COR-L47 (cell line): Measurements from ENCODE around the gene ABCC11.
A peak's percentile ranks its signal among the peaks of the same experiment; 100 is the strongest.

Experiments used
- DNase-seq: peaks from one replicate; lab custom pipeline; 2025; lab: John Stamatoyannopoulos, UW

ABCC11 gene

GRCh38 chr16:48247311-48247710 is at the start of gene ABCC11:
Gene ABCC11 (minus strand): TSS chr16:48247539. CDS start chr16:48231921, 15,618 bp downstream.
- no peak for DNase-seq

DNA sequence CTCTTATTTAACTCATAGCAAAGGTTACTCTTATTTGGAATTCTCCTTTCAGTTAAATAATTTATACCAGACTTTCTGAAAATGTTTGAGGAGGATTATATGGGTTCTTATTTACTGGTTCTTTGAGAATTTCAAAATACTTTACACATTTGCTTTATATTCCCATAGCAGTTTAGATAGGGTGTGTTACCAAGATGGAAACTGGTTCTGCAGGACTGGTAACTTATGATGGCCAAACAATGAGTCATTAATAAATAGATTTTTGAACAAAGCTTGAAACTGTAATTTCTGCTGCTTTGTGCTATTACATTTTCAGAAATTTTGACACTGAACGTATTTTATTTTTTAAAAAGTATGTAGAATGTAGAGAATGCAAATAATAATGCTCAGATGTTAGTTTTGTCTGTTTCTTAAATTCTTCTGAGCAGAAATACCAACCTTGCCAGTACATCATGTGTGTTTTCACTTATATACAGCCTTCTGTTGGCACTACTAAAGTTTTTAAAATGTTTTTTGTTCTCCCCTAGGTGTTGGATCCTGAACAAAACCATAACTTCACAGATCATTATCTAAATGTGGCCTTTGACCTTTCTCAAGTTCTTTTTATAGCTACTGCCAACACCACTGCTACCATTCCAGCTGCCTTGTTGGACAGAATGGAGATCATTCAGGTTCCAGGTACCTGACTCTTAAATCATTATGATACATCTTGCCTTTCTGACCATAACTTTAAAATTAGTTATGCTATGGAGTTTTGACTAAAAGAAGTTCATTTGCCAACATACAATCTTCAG is 48.3 kb upstream of the ABCC11 start:
- DNase-seq, result no peak

DNA sequence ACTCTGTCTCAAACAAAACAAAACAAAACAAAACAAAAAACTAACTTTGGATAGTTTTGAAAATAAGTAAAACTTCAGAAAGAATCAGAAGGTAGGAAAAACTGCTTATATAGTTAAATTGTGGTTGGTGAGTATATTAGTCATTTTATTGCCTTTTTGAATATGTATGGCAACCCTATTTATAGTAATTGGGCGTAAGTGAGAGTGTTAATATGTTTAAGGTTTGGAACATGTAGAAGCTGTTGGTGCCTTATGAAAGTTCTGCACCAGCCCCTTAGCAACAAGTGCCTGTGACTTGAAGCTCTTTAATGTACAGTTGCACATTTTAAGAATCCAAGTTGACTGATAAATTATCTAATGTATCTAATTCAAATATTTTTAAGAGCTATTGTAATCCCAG is 47.4 kb upstream of the ABCC11 start:
- no peak for DNase-seq

- no peak for DNase-seq
These were observed 45.1 kb upstream of the ABCC11 start for GRCh38 chr16:48292452-48292851.

- DNase-seq, result no peak
These were observed 44.4 kb upstream of the ABCC11 start for GRCh38 chr16:48291754-48292153.

GRCh38 chr16:48291303-48291702 is 44.0 kb upstream of the ABCC11 start:
- DNase-seq, result no peak

DNA sequence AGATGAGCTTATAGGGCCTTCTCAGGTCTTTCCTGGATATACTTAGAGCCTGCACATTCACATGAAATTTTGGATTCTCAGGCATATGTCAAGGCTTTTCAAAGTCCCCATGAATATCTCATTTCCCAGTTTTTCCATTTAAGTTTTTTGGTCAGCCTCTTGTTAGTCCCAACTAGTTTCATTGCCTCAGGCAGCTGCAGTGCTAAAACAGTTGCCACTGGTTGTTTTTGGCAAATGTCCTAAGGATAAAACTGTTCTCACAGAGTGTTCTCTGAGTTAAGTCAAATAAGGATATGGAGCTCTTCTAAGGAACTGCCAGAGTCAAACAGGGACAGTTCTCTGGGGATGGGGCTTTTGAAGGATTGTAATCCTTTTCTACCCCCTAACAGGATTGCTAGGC is 39.9 kb upstream of the ABCC11 start:
- no peak for DNase-seq

DNA sequence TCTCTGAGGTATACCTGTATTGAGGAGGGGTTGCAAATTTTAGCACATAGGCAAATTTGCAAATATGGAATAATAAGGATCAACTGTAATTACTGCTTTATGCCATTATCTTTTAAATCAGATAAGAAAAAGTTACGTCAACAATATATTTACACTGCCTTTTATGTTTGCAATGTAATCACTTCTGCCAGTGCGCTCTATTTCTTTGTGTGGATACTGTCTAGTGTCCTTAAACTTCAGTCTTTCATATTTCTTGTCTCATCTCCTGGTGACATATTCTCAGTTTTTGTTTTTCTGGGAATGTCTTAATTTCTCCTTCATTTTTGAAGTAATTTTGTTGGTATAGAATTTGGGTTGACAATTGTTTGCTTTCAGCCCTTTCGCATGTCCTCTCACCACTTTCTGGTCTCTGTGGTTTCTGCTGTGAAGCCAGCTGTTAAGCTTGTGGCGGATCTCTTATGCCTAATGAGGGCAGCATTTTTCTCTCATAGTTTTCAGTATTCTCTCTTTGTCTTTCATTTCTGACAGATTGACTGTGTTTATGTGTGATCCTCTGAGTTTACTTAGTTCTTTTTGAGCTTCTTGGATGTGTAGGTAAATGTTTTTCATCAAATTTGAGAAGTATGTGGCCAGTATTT is 37.6 kb upstream of the ABCC11 start:
- DNase-seq, result no peak

DNA sequence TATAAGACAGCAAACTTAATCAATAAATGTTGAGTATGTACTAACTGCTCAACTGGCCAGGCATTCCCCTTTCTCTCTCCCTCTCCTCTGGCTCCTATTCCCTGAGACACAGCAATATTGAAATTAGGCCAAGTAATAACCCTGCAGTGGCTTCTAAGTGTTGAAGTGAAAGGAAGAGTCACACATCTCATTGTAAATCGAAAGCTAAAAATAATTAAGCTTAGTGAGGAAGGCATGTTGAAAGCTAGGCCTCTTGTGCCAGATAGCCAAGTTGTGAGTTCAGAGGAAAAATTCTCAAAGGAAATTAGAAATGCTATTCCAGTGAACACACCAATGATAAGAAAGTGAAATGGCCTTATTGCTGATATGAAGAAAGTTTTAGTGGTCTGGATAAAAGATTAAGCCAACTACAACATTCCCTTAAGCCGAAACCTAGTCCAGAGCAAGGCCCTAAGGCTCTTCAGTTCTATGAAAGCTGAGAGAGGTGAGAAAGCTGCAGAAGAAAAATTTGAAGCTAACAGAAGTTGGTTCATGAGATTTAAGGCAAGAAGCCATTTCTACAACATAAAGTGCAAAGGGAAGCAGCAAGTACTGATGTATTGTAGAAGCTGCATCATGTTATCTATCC is 35.4 kb upstream of the ABCC11 start:
- DNase-seq, result no peak

DNA sequence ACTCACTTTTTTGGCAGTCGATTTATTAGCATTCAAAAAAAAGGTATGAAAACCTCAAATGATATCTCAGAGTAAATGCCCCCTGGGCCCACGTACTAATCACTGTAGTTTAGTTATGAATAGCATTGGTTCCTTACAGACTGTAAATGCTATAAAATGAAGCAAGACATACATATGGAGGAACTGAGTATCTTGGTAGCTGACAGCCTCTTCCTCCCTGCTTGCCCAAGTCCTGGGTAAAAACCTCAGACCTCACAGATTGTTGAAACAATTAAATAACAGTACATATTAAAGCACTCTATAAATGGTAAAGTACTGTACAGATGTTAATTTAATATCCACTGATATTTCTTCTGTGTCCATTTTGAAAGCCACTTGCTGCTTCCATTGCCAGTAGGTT is 33.2 kb upstream of the ABCC11 start:
- DNase-seq, result no peak

GRCh38 chr16:48279199-48279598 is 31.9 kb upstream of the ABCC11 start:
- DNase-seq, result no peak

- peak; percentile 25 for DNase-seq
These were observed 29.8 kb upstream of the ABCC11 start for GRCh38 chr16:48277158-48277557.

DNA sequence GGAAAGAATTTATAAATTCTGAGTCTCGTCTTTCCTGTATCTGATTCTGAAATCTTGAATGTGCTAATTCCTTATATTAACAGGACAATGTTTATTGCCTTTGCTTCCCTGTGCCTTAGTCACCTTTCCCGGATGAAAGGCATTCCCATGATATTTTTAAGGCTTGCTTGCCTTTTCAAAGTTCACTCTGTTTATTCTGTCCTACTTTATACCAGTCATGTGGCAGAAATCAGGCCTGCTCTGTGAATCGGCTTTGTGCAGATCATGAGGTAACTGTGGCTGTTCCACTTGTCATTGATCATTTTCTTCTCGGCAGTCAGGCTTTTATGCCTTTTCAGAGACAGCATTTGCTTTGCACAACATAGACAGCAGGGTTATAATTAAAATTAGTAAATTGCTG is 28.8 kb upstream of the ABCC11 start:
- no peak for DNase-seq

DNA sequence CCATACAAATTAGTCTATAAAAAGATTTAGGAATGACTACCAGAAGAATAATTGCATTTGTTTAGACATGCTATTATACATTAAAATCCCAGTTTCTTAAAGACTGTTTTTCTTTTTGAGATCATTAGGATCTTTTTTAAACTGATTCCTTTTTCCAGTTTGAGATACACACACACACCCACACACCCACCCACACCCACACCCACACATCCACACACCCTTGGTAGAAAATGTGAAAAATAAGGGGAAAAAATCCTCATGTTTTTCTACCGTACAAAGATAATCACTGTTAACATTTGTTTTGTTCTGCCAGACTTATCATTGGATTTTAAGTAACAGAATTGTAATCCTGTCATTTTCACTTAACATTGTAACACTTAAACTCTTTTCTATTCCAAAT is 27.1 kb upstream of the ABCC11 start:
- DNase-seq, result no peak

GRCh38 chr16:48272837-48273421 is 25.6 kb upstream of the ABCC11 start:
- no peak for DNase-seq

GRCh38 chr16:48271728-48272127 is 24.4 kb upstream of the ABCC11 start:
- DNase-seq, result no peak

DNA sequence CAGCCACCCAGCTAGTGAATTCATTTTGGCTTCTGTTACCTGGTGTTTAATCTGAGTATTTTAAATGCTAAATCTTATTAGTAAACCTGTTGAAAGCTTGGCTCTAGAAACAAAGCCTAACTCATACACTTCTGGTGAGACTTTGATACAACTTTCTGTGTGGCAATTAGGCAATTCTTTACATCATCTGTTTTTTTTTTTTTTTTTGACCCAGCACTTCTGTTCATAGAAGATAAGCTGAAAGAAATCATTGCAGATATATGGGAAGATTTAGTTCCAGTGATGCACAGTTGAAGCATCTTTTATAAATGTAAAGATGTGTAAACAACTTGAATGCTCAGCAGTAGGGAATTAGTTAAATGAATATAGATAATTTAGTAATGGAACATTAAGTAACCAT is 21.7 kb upstream of the ABCC11 start:
- DNase-seq, result no peak

- no peak for DNase-seq
These were observed 15.3 kb upstream of the ABCC11 start for GRCh38 chr16:48262631-48263030.

DNA sequence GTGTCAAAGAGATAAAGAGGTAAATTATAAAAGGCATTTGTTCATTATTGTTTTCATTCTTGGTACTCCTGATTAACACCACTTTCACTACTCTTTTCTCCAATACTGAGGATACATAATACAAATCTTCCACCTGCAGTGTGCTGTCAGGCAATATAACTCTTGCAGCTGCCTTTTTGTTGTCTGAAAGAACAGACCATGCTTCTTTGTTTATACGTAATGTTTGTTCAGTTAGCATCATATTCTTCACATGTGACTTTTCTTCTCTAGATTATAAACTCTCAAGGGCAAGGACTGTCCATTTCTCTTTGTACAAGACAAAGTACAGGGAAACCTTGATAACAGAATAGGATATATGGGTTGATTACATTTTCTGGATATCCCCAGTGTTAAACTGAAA is 14.2 kb upstream of the ABCC11 start:
- DNase-seq, result no peak

DNA sequence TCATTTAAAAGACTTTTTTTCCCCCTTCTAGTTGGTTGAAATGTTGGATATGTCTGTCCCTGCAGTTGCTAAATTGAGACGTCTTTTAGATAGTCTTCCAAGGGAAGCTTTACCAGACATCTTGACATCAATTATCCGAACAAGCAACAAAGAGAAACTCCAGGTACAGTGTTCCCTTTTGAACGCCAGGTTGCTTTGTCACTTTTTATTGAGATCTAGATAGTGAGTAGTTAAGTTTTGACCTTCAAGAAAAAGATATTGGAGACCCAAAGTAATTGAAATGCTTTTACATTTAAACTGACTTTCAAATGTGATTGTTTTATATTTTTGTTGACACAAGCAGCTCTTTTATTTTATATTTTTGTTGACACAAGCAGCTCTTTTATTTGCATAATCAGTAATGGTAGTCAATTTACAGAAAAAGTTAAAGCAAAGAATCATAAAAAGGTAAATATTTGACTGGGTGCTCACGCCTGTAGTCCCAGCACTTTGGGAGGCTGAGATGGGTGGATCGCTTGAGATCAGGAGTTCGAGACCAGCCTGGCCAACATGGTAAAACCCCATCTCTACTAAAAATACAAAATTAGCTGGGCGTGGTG is 9.3 kb upstream of the ABCC11 start:
- DNase-seq, result no peak

DNA sequence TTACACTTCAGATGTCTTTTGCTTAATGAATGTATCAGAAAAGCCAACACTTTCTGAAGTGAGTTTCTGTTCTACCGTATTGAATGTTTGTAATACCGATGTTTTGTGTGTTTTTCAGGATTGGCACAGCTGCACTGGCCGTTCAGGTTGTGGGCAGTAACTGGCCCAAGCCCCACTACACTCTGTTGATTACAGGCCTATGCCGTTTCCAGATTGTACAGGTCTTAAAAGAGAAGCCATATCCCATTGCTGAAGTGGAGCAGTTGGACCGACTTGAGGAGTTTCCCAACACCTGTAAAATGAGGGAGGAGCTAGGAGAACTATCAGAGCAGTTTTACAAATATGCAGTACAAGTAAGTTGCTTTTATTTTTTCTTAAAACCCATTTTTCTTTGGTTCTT is 4.7 kb upstream of the ABCC11 start:
- DNase-seq, result no peak

DNA sequence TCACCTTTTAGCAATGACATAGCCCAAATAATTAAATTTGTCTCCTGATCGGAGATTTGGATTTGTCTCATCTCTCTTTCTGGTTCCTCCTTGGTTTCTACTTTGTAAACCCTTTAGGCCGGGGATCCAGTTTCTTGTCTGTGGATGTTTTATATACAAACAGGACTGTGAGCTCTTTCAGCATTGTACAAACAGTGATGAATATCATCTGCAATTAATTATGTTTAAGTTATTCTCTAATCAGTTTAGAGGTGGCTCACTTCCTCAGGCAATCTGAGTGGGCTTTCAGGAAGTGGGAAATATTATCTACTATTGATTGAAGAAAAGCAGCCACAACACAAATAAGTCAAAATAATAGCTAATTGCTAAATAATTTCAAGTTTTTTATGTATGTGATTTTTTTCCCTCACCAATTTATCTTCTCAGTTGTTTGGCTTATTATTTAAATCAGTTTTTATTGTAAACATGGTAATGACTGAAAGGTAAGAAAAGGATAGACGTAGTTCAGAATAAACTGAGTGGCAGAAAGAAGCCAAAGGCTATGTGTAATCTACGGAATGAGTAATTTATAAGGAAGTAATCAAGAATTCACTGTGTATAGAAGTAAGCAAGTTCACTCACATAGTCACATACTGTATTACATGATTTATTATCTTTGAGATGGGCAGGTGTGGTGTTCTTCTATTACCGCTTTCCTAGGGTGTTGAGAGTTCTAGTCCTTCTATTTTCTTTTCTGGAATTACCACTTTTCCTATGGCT is 3.4 kb upstream of the ABCC11 start:
- DNase-seq, result no peak
